ENCODE results near the gene ATF7. TPM values are rescaled to one million over a fixed set of nuclear protein-coding genes. Genes with fewer than 3 reads are reported as not detected.
"Not testable (repeated sequence)": the region's sequence is repeated elsewhere in the genome, so short reads cannot be mapped to it uniquely, and the experiment has no call there.

ATF7 gene
- total RNA-seq, 1 experiment from 2014 or later, result 3.9 TPM

DNA sequence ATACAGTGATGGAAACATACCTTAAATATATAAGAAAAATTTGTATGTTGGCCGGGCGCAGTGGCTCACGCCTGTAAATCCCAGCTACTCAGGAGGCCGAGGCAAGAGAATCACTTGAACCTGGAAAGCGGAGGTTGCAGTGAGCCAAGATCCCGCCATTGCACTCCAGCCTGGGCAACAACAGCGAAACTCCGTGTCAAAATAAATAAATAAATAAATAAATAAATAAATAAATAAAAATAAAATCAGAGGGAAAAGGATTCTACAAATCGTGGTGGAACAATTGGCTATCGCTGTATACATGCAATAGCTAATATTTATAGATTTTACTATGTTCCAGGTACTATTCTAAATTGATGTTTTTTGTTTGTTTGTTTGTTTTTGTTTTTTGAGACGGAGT lies 1.7 kb upstream of the ATF7 start:
- DNase-seq (ENCODE audit: low spot score), result no peak

DNA sequence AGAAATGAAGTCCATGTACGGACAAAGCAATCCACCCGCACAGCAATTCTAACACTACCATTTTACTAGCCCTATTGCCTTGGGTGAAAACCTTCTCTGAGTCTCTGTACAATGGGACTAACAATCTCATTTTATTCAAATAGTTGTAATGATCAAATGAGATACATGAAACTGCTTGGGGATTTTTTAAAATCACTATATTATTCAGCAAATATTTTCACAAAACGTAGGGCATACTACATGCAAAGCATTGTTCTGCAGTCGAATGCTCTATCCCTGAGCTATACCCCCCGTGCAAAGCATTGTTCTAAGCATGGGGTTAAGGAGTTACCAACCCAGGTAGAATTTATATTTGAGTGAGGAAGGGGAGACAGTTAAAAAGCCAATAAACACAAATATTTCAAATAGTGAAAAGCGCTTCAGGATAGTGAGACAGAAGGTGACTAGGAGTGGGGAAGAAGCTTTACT lies 554 bp upstream of the ATF7 start:
- DNase-seq (ENCODE audit: low spot score), result no peak

DNA sequence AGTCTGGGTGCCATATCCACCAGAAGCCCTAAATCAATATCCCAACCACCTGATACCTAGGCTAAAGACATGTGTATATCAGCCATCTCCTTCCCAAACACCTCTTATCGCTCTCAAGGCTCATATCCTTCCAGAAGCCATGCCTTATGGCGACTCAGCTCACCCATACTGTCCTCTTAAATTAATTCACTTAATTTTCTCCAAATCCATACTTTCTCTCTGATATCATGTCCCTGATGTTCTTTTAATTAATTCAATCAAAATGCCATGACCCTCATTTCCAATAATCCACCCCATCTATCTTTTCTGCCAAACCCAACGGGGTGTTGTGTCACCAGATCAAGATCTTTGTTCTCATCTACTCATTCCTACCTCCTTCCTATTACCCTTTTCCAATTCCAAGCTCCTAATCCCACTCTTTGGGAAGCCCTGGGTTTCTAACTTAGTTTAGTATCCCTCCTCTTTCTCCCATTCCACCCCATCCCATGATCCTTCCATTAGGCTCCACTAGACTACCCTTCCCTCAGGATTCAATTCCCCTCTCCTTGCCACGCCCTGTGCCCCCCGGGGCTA lies 723 bp downstream of the ATF7 start:
- DNase-seq (ENCODE audit: low spot score), result no peak

DNA sequence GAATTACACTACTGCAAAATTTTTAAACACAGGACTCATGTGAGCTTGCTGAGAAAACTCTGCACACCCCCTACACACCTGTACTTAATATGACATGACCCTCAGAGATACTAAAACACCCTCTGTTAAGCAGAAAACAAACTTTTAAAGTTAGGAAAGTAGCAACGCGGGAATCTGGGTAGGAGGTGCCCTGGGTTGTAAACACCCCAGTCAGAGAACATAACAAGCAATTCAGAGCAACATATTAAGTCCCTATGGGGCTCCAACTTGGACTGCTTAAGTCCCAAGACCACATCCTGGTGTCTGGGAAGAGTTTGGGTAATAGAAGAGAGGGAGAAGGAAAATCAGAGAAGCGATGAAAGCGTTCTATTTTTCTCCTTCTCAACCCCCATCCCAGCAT lies 1.2 kb downstream of the ATF7 start:
- DNase-seq (ENCODE audit: low spot score), result no peak

DNA sequence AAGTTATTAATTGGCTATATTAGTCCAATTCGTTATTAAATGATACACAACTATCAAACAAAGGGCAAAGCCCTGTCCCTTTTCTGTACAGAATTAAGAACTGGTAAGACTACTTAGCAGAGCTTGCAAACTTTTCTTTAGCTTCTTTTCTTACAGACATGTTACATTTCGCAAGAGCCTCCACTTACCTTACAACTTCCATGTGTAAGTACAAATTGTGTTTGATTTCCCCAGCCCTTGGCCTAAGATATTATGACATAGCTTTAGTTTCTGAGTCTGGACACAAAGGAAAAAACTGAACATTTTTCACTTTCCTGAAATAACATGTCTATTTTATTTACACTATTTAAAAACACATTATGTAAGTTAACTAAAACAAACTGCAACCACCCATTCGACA lies 1.7 kb downstream of the ATF7 start:
- no peak for DNase-seq (ENCODE audit: low spot score)

DNA sequence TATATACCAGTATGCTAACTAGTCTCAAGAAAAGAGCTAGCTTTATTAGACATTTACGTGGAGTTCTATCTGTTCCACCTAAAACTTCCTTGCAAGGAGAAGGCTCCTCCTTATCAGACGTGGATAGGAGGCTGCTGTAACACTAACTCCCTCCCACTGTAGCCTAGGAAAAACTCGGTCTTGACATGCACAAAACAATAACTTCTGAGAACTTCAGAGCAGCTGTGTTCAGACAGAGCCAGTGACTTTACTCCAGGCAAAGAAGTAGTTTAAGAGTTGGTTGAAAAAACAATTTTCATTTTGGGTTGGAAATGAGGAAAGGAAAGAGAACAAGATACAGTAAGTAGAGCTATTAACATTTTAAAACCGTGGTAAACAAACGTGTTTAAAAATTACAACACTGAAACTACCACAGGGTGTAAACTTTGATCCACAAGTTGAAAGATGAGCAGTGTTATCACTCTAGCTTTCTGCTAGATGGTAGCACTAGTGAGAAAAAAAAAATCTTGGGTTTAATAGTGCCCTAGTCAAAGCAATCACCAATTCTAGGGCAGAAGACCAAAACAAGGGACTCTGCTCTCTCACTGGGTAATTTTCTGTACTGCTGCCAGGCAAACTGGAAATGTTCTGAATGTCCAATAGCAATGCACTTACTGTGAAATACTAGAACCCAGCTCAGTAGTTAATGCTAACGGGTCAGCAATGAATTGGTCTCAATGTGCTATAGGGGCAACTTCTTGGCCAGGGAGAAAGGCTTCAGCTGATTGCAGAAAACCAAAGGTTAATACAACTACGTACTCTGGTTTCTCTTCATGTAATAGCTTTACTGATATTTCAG lies 2.4 kb downstream of the ATF7 start:
- DNase-seq (ENCODE audit: low spot score), result no peak

DNA sequence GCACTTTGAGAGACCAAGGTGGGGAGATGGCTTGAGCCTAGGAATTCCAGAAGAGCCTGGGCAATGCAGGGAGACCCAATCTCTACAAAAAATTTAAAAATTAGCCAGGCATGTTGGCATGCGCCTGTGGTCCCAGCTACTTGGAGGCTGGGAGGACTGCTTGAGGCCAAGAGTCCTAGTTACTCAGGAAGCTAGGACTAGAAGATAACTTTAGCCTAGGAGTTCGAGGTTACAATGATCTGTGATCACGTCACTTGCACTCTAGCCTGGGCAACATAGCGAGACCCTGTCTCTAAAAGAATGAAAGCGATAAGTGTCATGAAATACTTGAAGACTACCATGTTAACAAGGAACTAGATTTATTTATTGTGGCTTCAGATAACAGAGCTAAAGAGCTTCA lies 3.5 kb downstream of the ATF7 start:
- no peak for DNase-seq (ENCODE audit: low spot score)

DNA sequence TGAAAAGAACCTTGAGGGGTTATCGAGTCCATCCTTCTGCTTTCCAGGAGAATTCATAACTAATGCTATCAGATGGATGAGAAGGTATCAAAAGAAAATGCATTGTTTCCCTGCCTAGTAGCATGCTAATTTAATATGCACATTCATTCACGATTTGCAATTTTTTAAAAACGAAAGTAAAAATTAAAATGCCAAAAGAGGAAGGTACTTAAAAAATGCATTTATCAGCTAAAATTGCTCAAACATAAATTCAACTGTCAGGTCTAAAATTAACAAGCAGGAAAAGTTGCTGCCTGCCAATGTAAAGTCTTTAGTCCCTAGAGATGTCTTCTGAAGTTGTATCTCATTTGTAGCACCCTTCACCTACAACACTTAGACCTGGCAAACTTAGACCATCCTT lies 7.9 kb downstream of the ATF7 start:
- DNase-seq (ENCODE audit: low spot score), result no peak

DNA sequence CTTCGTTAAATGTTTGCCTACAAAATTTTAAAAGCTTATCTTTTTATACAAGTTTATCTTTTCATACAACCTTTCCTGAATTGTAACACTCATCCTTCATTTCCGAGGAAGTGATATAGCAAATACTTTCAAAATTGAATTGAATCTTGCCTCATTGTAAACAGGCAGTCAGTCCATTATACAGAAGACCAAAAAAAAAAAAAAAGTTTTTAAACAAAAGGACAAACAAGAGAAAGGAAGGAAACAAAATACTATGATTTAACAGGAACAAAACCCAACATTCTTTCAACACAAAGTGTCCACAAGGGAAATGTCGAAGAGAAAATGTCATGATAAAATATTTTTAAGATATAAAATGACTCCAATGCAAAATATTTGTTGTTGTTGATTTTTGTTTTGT lies 8.5 kb downstream of the ATF7 start:
- DNase-seq (ENCODE audit: low spot score), result no peak

DNA sequence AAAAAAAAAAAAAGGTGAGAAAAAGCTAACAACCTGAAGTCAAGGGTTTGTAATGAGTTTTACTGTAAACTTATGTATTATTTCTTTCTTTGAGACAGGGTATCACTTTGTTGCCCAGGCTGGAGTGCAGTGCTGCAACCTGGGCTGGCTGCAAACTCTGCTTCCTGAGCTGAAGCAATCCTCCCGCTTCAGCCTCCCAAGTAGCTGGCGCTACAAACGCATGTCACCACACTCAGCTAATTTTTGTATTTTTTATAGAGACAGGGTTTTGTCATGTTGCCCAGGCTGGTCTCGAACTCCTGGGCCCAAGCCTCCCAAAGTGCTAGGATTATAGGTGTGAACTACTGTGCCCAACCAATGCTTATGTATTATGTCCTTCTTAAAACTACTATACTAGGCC lies 9.2 kb downstream of the ATF7 start:
- DNase-seq (ENCODE audit: low spot score), result no peak

DNA sequence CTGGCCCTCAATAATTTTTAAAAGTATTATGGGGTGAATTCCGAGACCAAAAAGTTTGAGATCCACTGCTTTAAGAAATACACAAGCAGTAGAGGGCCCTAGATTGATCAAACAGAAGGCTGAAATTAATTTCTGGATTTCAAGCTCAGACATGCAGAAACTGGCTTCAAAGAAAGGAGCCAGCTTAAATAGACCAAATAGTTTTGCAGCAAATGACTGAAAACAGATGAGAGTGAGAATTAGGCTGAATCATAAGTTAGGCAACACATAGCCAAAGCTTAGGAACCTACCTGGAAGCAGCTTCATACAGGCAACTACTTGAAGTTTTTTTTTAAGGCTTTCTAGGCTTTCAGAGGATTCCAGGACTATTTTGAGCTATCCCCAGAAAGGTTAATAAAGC lies 12.4 kb downstream of the ATF7 start:
- DNase-seq (ENCODE audit: low spot score), result no peak

DNA sequence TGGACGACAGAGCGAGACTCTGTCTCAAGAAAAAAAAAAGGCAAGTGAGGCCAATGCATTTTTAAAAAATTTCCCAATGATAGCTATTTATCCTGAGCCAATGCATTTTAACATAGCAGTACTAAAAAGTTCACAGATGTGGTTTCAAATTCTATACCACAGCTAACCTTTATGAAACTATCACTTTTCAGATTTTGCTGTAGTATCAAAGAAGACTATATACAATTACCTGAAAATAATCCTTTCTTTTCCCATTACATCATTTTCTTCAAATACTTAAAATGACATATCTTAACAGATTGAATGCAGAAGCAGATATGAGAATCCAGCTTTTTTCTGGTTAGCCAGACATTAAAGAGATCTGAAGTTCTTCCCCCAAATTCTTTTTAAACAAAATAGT lies 13.2 kb downstream of the ATF7 start:
- no peak for DNase-seq (ENCODE audit: low spot score)

DNA sequence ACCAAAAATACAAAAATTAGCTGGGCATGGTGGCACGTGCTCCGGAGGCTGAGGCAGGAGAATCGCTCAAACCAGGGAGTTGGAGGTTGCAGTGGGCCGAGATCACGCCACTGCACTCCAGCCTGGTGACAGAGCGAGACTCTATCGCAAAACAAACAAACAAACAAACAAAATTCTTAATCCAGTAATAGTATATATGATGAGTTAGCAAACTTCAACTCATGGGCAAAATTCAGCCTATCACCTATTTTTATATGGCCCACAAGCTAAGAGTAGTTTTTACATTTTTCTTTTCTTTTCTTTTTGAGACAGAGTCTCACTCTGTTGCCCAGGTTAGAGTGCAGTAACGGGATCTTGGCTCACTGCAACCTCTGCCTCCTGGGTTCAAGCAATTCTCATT lies 14.9 kb downstream of the ATF7 start:
- no peak for DNase-seq (ENCODE audit: low spot score)

DNA sequence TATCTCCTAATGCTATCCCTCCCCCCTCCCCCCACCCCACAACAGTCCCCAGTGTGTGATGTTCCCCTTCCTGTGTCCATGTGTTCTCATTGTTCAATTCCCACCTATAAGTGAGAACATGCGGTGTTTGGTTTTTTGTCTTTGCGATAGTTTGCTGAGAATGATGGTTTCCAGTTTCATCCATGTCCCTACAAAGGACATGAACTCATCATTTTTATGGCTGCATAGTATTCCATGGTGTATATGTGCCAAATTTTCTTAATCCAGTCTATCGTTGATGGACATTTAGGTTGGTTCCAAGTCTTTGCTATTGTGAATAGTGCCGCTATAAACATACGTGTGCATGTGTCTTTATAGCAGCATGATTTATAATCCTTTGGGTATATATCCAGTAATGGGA lies 19.5 kb downstream of the ATF7 start:
- not testable (repeated sequence) for DNase-seq (ENCODE audit: low spot score)

DNA sequence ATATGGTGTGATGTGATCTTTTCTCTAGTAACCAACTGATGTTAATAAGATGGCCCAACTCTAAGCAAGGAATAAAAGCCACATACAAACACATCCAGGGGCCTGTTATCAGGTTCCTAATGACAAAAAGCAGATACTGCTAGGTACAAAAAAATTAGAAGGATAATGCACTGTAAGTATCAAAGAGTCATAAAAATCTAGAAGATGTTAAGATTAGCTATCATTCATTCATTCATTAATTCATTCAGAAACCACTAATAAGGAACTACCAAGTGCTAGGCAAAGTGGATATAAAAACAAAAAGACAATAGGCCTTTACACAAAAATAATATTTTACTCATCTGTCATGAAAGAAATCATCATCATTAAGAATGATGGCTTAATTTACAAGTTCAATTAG lies 21.6 kb downstream of the ATF7 start:
- DNase-seq (ENCODE audit: low spot score), result no peak

DNA sequence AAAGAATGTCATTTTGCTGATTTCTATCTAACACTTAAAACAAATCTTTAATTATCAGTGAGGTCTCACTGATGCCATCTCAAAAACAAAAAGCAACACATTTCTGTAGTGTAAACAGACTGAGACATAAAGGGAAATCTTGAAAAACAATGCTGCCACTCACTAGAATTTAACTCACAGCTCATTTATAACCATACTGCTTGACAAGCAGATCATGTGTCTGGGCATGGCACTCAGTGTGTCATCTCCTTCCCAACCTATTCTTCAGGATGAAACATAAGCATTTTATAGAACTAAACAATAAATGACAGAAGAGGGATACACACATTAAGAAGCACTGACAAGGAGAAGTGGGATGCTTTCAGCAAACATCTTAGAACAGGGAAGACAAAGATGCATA lies 22.4 kb downstream of the ATF7 start:
- DNase-seq (ENCODE audit: low spot score), result no peak

DNA sequence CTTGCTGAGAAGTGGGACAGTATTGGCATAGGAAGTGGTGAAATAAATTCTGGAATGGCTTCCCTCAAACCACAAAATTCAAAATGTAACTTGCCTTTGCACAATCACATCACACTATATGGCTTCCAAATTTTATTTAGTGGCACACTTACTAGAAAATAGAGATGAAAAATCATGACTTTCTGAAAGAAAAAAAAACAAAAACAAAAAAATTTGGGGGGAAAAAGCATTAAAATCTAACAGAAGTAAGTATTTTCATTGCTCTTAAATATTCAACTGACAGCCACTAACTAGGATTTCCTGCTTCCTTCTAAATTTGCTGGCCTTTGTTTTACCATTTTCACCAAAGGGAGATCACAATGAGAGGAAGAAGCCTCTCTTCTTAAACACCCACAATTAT lies 23.0 kb downstream of the ATF7 start:
- DNase-seq (ENCODE audit: low spot score), result no peak

DNA sequence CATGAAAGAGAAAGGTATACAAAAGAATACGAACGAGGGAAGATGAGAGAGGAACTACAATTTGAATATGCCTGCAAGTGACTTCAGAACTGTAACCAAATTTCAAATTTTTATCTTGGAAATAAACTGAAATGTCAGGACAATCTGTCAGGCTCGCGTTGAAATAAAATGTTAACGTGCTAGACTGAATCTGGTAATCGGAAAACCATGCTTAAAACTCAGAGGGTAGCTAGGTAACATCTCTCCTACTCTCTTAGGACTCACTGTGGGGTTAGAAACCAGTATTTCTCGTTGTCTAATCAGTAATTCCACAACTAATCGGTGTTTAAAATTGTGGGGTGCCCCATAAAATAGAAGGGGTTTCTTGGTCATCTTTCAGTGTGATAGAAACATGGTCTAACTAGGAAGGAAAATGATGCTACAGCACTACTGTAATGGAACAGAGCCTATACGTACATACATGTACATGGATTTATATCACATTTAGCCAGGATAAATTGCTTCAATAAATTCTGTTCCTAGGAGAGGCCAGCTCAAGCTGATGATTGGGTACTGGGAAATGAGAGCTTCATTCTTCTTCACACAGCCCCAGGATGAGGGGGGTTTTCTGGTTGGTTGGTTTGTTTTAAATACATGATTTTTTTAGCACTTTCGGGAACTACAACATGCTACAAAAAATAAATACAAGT lies 23.9 kb downstream of the ATF7 start:
- DNase-seq (ENCODE audit: low spot score), result no peak

DNA sequence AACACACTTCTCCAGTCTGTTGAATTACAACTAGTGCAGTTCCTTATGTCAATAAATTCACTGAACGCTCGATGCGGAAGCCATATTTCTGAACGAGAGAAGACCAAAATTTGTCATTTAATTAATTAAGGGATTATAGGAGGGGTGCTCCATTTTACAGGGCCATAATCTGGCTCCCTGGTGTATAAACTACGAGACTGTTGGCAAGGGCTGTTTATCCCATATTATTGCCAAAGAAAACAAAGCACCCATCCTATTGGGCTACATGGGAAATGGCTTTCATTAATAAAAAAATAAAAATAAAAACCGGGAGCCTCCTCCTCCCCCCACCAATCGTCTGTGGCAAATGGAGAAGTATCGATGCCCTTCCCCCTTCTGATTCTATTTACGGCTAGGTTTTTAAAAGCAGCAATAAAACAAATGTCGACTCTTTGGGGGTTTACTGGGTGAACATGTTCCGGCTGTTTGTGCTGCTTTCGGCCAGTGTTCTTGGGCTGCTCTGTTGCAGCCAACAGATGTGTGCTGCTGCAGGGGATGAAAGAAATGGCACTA lies 24.8 kb downstream of the ATF7 start:
- no peak for DNase-seq (ENCODE audit: low spot score)

DNA sequence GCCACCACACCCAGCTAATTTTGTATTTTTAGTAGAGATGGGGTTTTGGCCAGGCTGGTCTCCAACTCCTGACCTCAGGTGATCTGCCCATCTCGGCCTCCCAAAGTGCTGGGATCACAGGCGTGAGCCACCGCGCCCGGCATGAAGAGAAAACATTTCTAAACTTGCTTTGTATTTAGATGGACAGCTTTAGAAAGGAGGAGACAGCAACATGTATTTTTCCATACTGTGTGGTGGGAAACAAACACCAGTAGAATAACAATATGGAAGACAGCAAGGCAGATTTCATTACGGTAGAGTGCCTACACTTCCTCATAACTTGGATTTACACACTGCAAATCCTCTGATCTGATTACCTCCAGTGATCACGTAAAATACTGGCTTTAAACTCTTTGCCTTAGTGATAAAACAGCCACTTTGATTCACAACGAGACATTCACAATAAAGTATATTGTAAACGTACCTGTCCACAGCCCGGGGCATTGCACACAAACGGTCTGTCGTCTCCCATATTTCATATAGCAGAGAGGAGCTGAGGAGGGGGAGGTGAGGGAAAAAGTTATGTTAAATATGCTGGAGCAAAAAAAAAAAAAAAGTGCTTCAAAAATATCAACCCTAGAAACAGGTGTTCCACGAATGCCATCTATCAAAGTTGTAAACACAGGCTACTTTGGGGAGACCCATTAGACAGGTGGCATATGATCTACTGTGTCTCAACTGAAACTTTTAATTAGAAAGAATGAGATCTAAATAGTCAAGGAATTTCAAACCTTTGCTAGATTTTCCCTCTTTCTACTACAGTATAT lies 25.5 kb downstream of the ATF7 start:
- DNase-seq (ENCODE audit: low spot score), result no peak

DNA sequence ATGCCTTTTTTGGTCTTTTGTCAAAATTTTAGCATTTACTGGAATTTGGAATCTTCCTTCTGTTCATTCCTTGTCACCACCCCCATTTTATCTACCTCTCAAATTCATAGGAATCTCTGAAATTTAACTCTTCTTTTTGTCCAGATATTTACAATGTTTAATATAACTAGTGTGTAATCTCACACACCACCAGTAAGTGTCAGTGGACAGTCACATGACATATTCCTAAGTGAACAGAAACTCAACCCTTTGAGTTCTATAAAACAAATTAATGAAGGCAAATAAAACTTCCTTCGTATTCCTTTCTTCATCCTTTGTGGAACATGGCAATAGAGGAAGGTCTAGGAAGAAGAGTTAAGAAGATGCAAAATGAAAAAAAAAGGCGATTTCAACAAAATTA lies 26.6 kb downstream of the ATF7 start:
- no peak for DNase-seq (ENCODE audit: low spot score)

DNA sequence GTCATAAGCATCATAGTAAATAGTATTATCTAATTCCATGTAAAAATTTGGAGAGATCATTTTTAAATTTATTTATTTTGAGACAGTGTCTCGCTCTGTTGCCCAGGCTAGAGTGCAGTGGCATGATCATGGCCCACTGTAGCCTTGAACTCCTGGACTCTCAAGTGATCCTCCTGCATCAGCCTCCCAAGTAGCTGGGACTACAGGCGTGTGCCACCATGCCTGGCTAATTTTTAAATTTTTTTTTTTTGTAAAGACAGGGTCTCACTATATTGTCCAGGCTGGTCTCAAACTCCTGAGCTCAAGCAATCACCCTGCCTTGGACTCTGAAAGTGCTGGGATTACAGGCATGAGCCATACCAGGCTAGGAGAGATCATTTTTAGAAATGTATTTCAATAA lies 27.2 kb downstream of the ATF7 start:
- not testable (repeated sequence) for DNase-seq (ENCODE audit: low spot score)
